CD4-positive, alpha-beta T cell treated with Interleukin-17A for 1 hour (primary cell): ENCODE data around the gene GINS2.

Experiments used
- DNase-seq: peaks from one replicate; pipeline ENCODE4 v3.0.0-alpha.2; 2020

Gene GINS2

GRCh38 chr16:85715169-85716021 lies 26.6 kb upstream of the GINS2 start:
- no peak for DNase-seq

GRCh38 chr16:85712801-85713200 lies 24.0 kb upstream of the GINS2 start:
- no peak for DNase-seq

- DNase-seq, result no peak
These were observed 23.3 kb upstream of the GINS2 start for GRCh38 chr16:85711982-85712587.

- no peak for DNase-seq
These were observed 22.0 kb upstream of the GINS2 start for GRCh38 chr16:85710732-85711131.

GRCh38 chr16:85709766-85710585 lies 21.2 kb upstream of the GINS2 start:
- DNase-seq, result no peak

GRCh38 chr16:85708338-85708737 lies 19.6 kb upstream of the GINS2 start:
- DNase-seq, result no peak

GRCh38 chr16:85707528-85708095 lies 18.9 kb upstream of the GINS2 start:
- DNase-seq, result no peak

- DNase-seq, result no peak
These were observed 17.8 kb upstream of the GINS2 start for GRCh38 chr16:85706449-85707034.

- no peak for DNase-seq
These were observed 16.4 kb upstream of the GINS2 start for GRCh38 chr16:85704900-85705846.

- no peak for DNase-seq
These were observed 15.3 kb upstream of the GINS2 start for GRCh38 chr16:85704011-85704410.

GRCh38 chr16:85699628-85700027 lies 10.9 kb upstream of the GINS2 start:
- DNase-seq, result no peak

- no peak for DNase-seq
These were observed 10.3 kb upstream of the GINS2 start for GRCh38 chr16:85698935-85699558.

GRCh38 chr16:85698459-85698891 lies 9.7 kb upstream of the GINS2 start:
- no peak for DNase-seq

GRCh38 chr16:85697431-85697830 lies 8.7 kb upstream of the GINS2 start:
- DNase-seq, result no peak

- no peak for DNase-seq
These were observed 8.0 kb upstream of the GINS2 start for GRCh38 chr16:85696781-85697180.

- no peak for DNase-seq
These were observed 6.7 kb upstream of the GINS2 start for GRCh38 chr16:85695196-85696128.

- DNase-seq, result no peak
These were observed 1.8 kb upstream of the GINS2 start for GRCh38 chr16:85690469-85691064.

GRCh38 chr16:85689950-85690320 lies 1.2 kb upstream of the GINS2 start:
- DNase-seq, result no peak

- no peak for DNase-seq
These were observed 663 bp upstream of the GINS2 start for GRCh38 chr16:85689285-85689949.
